Prostate gland (tissue), 2 donors: Measurements from ENCODE around the gene TRIM32.

ENCODE experiments used
- CTCF ChIP-seq, 4 experiments: fragments of 200-600 bp in 2 of 4; fragments of 450-650 bp in 2 of 4; sonication (generic) in 2 of 4; IDR thresholded peaks; 1 replicate in 3 of 4; 2 replicates in 1 of 4; pipeline ENCODE4 v1.5.1; 2016 to 2019; ENCODE audit warnings: antibody characterized with exemption in 4 of 4, mild to moderate bottlenecking in 2 of 4, moderate library complexity in 2 of 4
- POLR2A ChIP-seq: fragments of 450-650 bp; IDR thresholded peaks from one replicate; pipeline ENCODE4 v1.6.1; 2016; ENCODE audit warnings: antibody characterized with exemption, mild to moderate bottlenecking
- POLR2AphosphoS5 ChIP-seq: sonication (generic); formaldehyde crosslinking; IDR thresholded peaks from one replicate; pipeline ENCODE4 v1.6.1; 2017; ENCODE audit warnings: antibody characterized with exemption

- TF ChIP-seq CTCF (IDR thresholded peaks at IDR 0.05): no peak
- no peak for TF ChIP-seq POLR2A
- no peak for TF ChIP-seq POLR2AphosphoS5
Measured at GRCh38 chr9:116691607-116692006, 4.5 kb downstream of the TRIM32 start.
